Brain microvascular endothelial cell (primary cell): ENCODE data around the gene IRX6.

ENCODE experiments used
- DNase-seq: peaks from one replicate; pipeline ENCODE4 v3.0.0-alpha.2; 2020
- H3K27ac ChIP-seq: fragments of 250-450 bp; sonication (Bioruptor Pico); 2 replicates; pipeline ENCODE4 v1.5.1; 2020; ENCODE audit warnings: mild to moderate bottlenecking, moderate library complexity
- H3K27me3 ChIP-seq: fragments of 250-450 bp; sonication (Bioruptor Pico); replicated peaks from 2 replicates; pipeline ENCODE4 v1.5.1; 2020; ENCODE audit warnings: mild to moderate bottlenecking
- H3K36me3 ChIP-seq: fragments of 250-450 bp; sonication (Bioruptor Pico); replicated peaks from 2 replicates; pipeline ENCODE4 v1.5.1; 2020; ENCODE audit warnings: mild to moderate bottlenecking
- H3K4me3 ChIP-seq: 2 replicates; pipeline ENCODE4 v1.5.1; 2011; ENCODE audit warnings: low read depth, mild to moderate bottlenecking, control low read depth, low read length, moderate library complexity
- in situ Hi-C: cut with HindIII; loops from 2 replicates; pipeline ENCODE4 v1.10.0; 2017; ENCODE audit warnings: low sequenced_read_pairs, low pct_ligation_motif_present
- TF ChIP-seq, protein P1 (sequence below): IDR thresholded peaks from 2 replicates; pipeline ENCODE4 v1.5.1; 2011; ENCODE audit warnings: low read depth, mild to moderate bottlenecking, moderate library complexity, low read length, control low read depth, inconsistent platforms; ENCODE audit errors: missing control alignments

IRX6 gene

DNA sequence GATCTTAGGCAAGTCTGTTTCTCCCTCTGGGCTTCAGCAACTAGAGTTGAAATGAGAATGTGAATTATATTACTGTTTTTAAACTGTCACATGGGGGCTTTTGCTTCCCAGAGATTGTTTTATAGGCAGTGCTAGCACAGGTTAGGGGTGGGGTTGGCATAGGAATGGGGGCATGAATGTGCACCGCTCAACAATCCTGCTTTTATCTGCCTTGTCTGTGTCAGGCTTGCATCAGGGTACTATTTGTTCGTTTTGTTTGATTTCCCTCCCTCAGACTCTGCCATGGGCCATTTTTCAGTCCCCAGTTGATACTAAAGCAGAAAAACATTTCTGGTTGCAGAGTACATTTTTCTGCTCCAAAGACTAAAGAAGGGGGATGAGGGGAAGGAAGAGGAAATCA, 34.6 kb upstream of the IRX6 start:
- Histone ChIP-seq H3K4me3 (no peak overlapping the region), H3K27me3 (no peaks in the 10 kb centered on the region), H3K36me3 (no peaks in the 10 kb centered on the region), H3K27ac (no peak overlapping the region)
- TF ChIP-seq, protein P1, sequence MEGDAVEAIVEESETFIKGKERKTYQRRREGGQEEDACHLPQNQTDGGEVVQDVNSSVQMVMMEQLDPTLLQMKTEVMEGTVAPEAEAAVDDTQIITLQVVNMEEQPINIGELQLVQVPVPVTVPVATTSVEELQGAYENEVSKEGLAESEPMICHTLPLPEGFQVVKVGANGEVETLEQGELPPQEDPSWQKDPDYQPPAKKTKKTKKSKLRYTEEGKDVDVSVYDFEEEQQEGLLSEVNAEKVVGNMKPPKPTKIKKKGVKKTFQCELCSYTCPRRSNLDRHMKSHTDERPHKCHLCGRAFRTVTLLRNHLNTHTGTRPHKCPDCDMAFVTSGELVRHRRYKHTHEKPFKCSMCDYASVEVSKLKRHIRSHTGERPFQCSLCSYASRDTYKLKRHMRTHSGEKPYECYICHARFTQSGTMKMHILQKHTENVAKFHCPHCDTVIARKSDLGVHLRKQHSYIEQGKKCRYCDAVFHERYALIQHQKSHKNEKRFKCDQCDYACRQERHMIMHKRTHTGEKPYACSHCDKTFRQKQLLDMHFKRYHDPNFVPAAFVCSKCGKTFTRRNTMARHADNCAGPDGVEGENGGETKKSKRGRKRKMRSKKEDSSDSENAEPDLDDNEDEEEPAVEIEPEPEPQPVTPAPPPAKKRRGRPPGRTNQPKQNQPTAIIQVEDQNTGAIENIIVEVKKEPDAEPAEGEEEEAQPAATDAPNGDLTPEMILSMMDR: no peak
- DNase-seq: no peak
- in situ Hi-C loops: no loop called here

DNA sequence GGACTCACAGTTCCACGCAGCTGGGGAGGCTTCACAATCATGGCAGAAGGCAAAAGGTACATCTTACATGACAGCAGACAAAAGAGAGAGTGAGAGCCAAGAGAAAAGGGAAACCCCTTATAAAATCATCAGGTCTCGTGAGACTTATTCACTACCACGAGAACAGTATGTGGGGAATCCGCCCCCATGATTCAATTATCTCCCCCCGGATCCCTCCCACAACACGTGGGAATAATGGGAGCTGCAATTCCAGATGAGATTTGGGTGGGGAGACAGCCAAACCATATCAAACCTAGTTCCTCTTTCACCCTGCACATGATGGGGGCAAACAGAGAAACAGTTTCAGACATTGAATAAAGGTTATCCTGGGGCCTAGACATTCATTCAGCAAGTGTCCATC, 32.2 kb upstream of the IRX6 start:
- Histone ChIP-seq H3K27ac (no peak overlapping the region), H3K36me3 (no peaks in the 10 kb centered on the region), H3K4me3 (no peak overlapping the region), H3K27me3 (no peaks in the 10 kb centered on the region)
- no peak for DNase-seq
- TF ChIP-seq, protein P1: no peak
- in situ Hi-C loops: no loop called here

DNA sequence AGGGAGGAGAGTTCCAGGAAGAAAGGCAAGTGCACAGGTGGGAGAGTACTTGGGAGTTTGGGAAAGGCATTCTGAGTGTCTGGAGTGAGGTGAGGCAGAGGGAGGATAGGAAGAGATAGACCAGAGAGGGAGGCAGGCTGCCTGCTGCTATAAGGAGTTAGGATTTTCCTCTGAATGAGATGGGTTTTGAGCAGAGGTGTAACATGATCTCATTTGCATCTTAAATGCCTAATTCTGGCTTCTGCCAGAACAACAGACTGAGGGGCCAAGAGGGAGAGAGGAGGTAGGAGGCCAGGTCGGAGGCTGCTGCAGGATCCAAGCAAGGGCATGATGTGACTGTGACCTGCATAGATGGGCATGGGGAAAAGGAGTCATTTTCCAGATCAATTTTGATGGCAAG, 31.5 kb upstream of the IRX6 start:
- H3K27ac ChIP-seq: no peak overlapping the region
- H3K4me3 ChIP-seq: no peak overlapping the region
- no peak for DNase-seq
- H3K36me3 ChIP-seq: no peaks in the 10 kb centered on the region
- no peaks in the 10 kb centered on the region for H3K27me3 ChIP-seq
- TF ChIP-seq, protein P1: no peak
- in situ Hi-C loops: no loop called here

DNA sequence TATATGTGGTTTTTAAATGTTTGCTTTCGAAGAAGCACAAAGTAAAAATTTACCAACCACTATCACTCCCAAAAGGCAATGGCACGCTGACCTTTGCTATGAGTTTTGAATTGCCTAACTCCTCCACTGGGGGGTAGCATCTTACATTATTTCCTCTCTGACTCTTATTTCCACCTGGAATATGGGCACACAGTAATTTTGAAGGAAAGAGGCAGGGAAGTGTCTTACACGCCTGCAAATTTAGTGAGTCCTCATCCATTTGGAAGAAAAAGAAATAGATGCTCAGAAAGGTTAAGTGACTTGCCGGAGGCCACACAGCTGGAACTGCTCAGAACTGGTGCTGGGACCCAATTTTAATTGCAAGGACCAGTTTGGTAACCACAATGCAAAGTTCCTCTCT, 29.9 kb upstream of the IRX6 start:
- DNase-seq: no peak
- Histone ChIP-seq H3K27ac (no peak overlapping the region), H3K36me3 (no peaks in the 10 kb centered on the region), H3K4me3 (no peak overlapping the region), H3K27me3 (no peaks in the 10 kb centered on the region)
- in situ Hi-C loops: no loop called here
- TF ChIP-seq, protein P1: no peak

DNA sequence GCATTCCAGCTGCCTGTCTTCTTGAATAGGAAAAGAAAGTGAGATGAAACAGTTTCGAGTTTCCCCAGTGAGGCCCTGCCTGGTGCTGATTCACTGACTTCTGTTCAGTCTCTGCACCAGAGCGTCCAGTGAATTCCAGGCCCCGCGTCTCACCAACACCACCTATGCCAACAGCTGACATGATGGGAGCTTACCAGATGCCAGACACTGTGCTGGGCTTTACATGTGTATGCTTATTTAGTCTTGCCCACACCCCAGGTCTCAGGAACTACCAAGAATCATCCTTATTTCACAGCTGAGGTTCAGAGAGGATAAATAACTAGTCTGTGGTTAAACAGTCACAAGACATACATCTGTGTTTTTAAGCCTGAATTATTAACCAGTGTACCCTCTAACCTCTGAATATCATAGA, 29.1 kb upstream of the IRX6 start:
- in situ Hi-C loops: no loop called here
- H3K36me3 ChIP-seq: no peaks in the 10 kb centered on the region
- no peak overlapping the region for H3K27ac ChIP-seq
- TF ChIP-seq, protein P1: no peak
- no peak overlapping the region for H3K4me3 ChIP-seq
- H3K27me3 ChIP-seq: no peaks in the 10 kb centered on the region
- no peak for DNase-seq

DNA sequence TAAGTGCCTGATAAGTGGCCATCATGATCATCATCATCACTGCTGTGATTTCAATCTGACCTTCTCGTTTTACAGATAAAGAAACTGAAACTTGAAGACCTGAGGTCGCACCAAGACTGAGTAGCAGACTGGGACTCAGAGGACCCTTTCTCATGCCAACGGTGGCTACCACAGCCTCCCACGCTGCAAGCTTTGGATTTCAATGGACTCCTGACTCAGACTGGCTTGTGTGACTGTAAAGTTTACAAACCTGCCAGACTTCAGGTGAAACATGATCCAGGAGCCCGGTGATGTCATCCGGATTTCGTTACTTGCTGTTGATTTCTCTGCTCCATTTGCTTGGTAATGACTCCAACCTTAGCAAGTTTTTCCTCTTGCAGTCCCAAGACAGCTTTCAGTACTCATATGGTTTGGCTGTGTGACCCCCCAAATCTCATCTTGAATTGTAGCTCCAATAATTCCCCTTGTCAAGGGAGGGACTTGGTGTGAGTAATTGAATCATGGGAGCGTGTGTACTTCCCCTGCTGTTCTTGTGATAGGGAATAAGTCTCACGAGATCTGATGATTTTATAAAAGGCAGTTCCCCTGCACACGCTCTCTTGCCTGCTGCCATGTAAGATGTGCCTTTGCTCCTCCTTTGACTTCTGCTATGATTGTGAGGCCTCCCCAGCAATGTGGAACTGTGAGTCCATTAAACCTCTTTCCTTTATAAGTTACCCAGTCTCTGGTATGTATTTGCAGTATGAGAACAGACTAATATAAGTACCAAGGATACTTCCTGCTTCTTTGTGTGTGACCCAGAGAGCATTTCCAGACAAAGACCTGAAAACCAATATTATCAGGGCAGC, 26.7 kb upstream of the IRX6 start:
- TF ChIP-seq, protein P1: no peak
- no peak for DNase-seq
- in situ Hi-C loops: no loop called here
- no peaks in the 10 kb centered on the region for H3K27me3 ChIP-seq
- H3K4me3 ChIP-seq: no peak overlapping the region
- H3K36me3 ChIP-seq: no peaks in the 10 kb centered on the region
- no peak overlapping the region for H3K27ac ChIP-seq
